Stimulated activated naive B cell treated with anti-CD40 and anti-IgM and Interleukin-4, amounts not matched to agents 10 μg/mL and 1 μg/mL and 100 μg/mL, for 72 hours (primary cell): ENCODE results near the gene SDCBP2.

Experiments
- ATAC-seq, 2 donors: fragments of 150-1000 bp; cut with Tn5 transposase; replicated peaks; 2 replicates each; pipeline ENCODE4 v1.10.0; 2021; ENCODE audit warnings: moderate library complexity in 1 of 2
- DNase-seq: peaks from one replicate; pipeline ENCODE4 v3.0.0; 2021
- H3K27ac Mint-ChIP-seq: one replicate; pipeline ENCODE4 v1.8.0; 2022; ENCODE audit warnings: mild to moderate bottlenecking, mixed read lengths
- H3K27me3 Mint-ChIP-seq, 2 donors: one replicate each; pipeline ENCODE4 v1.8.0; 2022; ENCODE audit warnings: mixed read lengths in 2 of 2
- H3K36me3 Mint-ChIP-seq, 2 donors: one replicate each; pipeline ENCODE4 v1.8.0; 2022; ENCODE audit warnings: mixed read lengths in 2 of 2, mild to moderate bottlenecking in 1 of 2
- H3K4me1 Mint-ChIP-seq, 2 donors: one replicate each; pipeline ENCODE4 v1.8.0; 2022; ENCODE audit warnings: mixed read lengths in 2 of 2, mild to moderate bottlenecking in 1 of 2
- H3K4me3 Mint-ChIP-seq, 2 donors: one replicate each; pipeline ENCODE4 v1.8.0; 2022; ENCODE audit warnings: mild to moderate bottlenecking in 2 of 2, mixed read lengths in 2 of 2, moderate library complexity in 1 of 2
- H3K9me3 Mint-ChIP-seq, 2 donors: one replicate each; pipeline ENCODE4 v1.8.0; 2022; ENCODE audit warnings: mixed read lengths in 2 of 2, mild to moderate bottlenecking in 1 of 2

SDCBP2 gene

DNA sequence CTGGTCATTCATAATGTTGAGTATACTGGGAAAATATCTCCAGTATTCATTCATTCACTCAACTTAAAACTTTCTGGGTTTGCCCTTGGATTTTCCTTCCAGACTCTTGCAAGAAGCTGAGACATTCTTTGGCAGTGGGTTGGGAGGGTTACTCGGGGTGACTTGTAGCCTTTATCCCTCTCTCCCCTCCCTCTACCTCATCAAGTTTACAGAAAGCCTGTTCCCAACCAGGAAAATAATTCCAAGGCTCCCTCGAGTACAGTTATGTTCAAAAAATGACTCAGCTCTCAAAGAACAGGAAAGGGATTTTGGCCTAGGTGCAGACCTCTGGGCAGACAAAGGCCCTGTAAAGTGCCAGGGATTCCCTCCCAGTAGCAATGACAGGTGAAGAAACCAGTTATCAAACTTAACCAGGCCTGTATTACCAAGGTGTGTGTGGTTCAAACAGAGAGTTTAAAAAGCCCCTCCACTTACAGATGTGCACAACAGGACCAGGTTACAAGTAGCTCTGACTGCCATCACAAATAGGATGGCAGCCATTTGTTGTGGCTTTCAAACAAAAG lies 41.7 kb upstream of the SDCBP2 start:
- no peaks in the 10 kb centered on the region for H3K27me3 Mint-ChIP-seq
- ATAC-seq (no peak), DNase-seq (no peak)
- H3K4me3 Mint-ChIP-seq = no peak overlapping the region
- peaks cover 33 to 58% of the 10 kb centered on the region in 2 donors for H3K36me3 Mint-ChIP-seq
- no peaks in the 10 kb centered on the region for H3K9me3 Mint-ChIP-seq
- no peak overlapping the region for H3K27ac Mint-ChIP-seq
- peaks cover 18 to 42% of the 10 kb centered on the region in 2 donors for H3K4me1 Mint-ChIP-seq

DNA sequence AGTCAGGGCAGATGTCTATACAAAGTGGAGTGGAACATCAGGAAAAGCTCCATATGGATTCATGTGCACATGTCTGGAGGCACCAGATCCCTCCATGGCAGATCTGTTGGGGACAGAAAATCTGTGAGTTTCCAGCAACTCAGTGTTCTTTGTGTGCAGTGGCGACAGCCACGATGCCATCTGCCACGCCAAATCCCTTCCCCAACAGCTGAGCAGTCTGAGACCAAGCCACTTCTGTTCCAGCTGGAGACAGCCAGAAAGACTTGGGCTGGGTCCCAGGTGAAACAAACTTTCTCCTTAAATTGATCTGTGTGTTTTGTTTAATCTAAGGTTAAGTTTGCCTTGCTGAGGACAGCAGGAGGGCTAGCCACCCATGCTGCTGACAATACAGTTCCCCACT lies 41.0 kb upstream of the SDCBP2 start:
- ATAC-seq (no peak), DNase-seq (no peak)
- Mint-ChIP-seq H3K4me3 (no peak overlapping the region), H3K9me3 (no peaks in the 10 kb centered on the region), H3K27ac (peak overlapping the region; percentile 53), H3K27me3 (no peaks in the 10 kb centered on the region), H3K4me1 (peaks cover 20 to 42% of the 10 kb centered on the region in 2 donors), H3K36me3 (peaks cover 37 to 62% of the 10 kb centered on the region in 2 donors)

DNA sequence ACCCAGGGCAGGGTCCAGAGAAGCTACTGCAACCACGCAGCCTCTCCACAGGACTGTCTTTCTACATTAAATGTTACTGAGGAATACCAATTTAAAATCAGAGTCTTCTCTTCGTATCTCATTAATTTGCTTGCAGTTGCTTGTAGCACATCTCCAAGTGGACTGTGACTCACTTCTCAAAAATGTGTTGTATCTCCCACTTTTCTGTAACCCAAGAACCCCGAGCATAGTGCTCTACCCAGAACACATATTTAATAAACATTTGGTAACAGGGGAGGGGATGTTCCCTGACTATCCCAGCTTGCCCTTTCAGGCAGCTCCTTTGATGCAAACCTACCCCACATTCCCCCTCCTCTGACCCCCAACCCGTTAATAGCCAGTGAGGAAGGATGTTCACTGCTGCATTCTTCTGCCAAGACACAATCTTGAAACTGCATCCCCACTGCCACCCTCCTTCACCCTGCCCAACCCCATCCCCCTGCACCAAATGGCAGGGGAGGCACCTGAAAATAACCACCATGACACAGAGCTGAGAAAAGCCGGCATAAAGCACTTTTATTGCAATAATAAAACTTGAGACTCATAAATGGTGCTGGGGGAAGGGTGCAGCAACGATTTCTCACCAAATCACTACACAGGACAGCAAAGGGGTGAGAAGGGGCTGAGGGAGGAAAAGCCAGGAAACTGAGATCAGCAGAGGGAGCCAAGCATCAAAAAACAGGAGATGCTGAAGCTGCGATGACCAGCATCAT lies 39.7 kb upstream of the SDCBP2 start:
- H3K9me3 Mint-ChIP-seq = no peaks in the 10 kb centered on the region
- H3K4me3 Mint-ChIP-seq = no peak overlapping the region
- peaks cover 40 to 65% of the 10 kb centered on the region in 2 donors for H3K36me3 Mint-ChIP-seq
- H3K27me3 Mint-ChIP-seq = no peaks in the 10 kb centered on the region
- no peak for ATAC-seq
- H3K4me1 Mint-ChIP-seq = peaks cover 23 to 44% of the 10 kb centered on the region in 2 donors
- no peak for DNase-seq
- peak overlapping the region; percentile 79 for H3K27ac Mint-ChIP-seq

GRCh38 chr20:1367479-1367878 lies 38.5 kb upstream of the SDCBP2 start:
- Mint-ChIP-seq H3K9me3 (no peaks in the 10 kb centered on the region), H3K4me1 (peaks cover 23 to 49% of the 10 kb centered on the region in 2 donors), H3K27me3 (no peaks in the 10 kb centered on the region), H3K36me3 (peaks cover 47 to 69% of the 10 kb centered on the region in 2 donors), H3K27ac (peak overlapping the region; percentile 20), H3K4me3 (no peak overlapping the region)
- DNase-seq (no peak), ATAC-seq (no peak)

- H3K27me3 Mint-ChIP-seq = no peaks in the 10 kb centered on the region
- H3K9me3 Mint-ChIP-seq = no peaks in the 10 kb centered on the region
- peaks cover 25 to 49% of the 10 kb centered on the region in 2 donors for H3K4me1 Mint-ChIP-seq
- peaks cover 62 to 83% of the 10 kb centered on the region in 2 donors for H3K36me3 Mint-ChIP-seq
- no peak for ATAC-seq
- no peak overlapping the region for H3K4me3 Mint-ChIP-seq
- H3K27ac Mint-ChIP-seq = no peak overlapping the region
- DNase-seq = no peak
Measured at GRCh38 chr20:1364106-1364505, 35.2 kb upstream of the SDCBP2 start.

- Mint-ChIP-seq H3K27ac (peak overlapping the region; percentile 61), H3K27me3 (no peaks in the 10 kb centered on the region), H3K9me3 (no peaks in the 10 kb centered on the region), H3K4me1 (peaks cover 26 to 50% of the 10 kb centered on the region in 2 donors), H3K4me3 (no peak overlapping the region), H3K36me3 (peaks cover 60 to 83% of the 10 kb centered on the region in 2 donors)
- ATAC-seq (no peak), DNase-seq (no peak)
Measured at GRCh38 chr20:1363522-1363921, 34.6 kb upstream of the SDCBP2 start.

DNA sequence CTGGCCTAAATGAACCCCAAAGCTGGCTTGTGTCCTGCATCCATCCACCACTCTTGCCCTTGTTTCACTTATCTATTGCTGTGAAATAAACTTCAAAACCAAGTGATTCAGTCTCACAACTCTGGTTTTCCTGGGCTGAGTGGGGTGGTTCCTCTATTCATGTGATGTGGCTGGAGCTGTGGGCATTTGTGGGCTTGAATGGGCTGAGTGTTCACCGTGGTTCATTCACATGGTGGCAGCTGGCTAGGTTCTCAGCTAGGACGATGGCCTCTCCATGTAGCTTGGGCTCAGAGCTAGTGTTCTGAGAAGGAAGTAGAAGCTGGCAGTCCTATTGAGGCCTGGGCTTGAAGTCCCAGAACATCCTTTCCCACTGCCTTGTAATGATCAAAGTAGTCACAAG lies 33.5 kb upstream of the SDCBP2 start:
- no peak for DNase-seq
- no peaks in the 10 kb centered on the region for H3K9me3 Mint-ChIP-seq
- H3K27me3 Mint-ChIP-seq = no peaks in the 10 kb centered on the region
- H3K4me3 Mint-ChIP-seq = no peak overlapping the region
- peak overlapping the region; percentile 39 for H3K27ac Mint-ChIP-seq
- no peak for ATAC-seq
- H3K4me1 Mint-ChIP-seq = peaks cover 32 to 58% of the 10 kb centered on the region in 2 donors
- H3K36me3 Mint-ChIP-seq = peaks cover 58 to 84% of the 10 kb centered on the region in 2 donors

GRCh38 chr20:1360094-1360846 lies 31.3 kb upstream of the SDCBP2 start:
- ATAC-seq (no peak), DNase-seq (no peak)
- Mint-ChIP-seq H3K36me3 (peaks cover 56 to 80% of the 10 kb centered on the region in 2 donors), H3K27ac (no peak overlapping the region), H3K4me3 (no peak overlapping the region), H3K9me3 (no peaks in the 10 kb centered on the region), H3K4me1 (peaks cover 25 to 47% of the 10 kb centered on the region in 2 donors), H3K27me3 (no peaks in the 10 kb centered on the region)

DNA sequence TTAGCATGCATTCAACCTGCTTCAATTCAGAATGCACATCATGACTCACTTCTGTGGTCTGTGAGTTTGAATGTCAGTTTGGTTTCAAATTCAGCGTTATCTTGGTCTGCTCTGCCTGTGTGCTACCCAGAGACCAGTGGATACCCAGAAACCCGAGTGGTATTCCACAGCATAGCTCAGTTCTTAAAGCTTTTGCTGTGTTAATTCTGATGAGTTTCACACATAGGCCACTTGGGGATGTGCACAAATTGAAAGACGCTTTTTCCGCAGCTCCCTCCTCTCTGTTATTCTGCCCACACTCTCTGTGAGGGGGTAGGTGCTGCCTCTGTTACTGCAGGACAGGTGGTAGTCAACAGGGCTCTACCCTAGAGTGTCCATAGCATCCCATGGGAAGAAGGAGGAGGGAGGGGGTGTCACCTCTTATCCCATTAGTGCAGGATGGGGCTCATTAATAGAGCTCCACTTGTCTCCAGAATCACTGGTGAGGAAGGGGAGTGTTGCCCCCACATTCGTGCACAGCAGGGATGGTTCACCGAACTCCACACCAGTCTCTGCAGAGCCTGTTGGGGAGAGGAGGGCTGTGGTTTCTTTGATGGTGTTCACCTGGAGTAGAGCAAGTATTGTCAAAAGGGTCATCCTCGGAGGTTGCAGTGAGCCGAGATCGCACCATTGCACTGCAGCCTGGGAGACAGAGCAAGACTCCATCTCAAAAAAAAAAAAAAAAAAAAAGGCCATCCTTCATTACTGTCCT lies 29.2 kb upstream of the SDCBP2 start:
- H3K27me3 Mint-ChIP-seq = no peaks in the 10 kb centered on the region
- ATAC-seq = peak; percentile 94 to 95
- H3K4me1 Mint-ChIP-seq = peaks cover 21 to 31% of the 10 kb centered on the region in 2 donors
- peaks cover 62 to 81% of the 10 kb centered on the region in 2 donors for H3K36me3 Mint-ChIP-seq
- peaks cover 6 to 7% of the 10 kb centered on the region in 2 donors for H3K9me3 Mint-ChIP-seq
- H3K27ac Mint-ChIP-seq = peak overlapping the region; percentile 9
- peak overlapping the region in 1 of 2 donors; percentile 22 for H3K4me3 Mint-ChIP-seq
- DNase-seq = no peak

DNA sequence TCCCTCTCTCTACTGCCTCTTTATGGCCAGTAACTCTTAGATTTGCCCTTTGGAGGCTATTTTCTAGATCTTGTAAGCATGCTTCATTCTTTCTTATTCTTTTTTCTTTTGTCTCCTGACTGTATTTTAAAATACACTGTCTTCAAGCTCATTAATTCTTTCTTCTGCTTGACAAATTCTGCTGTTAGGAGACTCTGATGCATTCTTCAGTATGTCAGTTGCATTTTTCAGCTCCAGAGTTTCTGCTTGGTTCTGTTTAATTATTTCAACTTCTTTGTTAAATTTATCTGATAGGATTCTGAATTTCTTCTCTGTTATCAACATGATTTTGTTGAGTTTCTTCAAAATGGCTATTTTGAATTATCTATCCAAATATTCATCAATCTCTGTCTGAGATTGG lies 25.0 kb upstream of the SDCBP2 start:
- ATAC-seq (no peak), DNase-seq (no peak)
- Mint-ChIP-seq H3K27me3 (no peaks in the 10 kb centered on the region), H3K9me3 (peaks cover 10 to 17% of the 10 kb centered on the region in 2 donors), H3K27ac (no peak overlapping the region), H3K4me3 (no peak overlapping the region), H3K4me1 (peaks cover 15 to 24% of the 10 kb centered on the region in 2 donors), H3K36me3 (peaks cover 64 to 81% of the 10 kb centered on the region in 2 donors)

DNA sequence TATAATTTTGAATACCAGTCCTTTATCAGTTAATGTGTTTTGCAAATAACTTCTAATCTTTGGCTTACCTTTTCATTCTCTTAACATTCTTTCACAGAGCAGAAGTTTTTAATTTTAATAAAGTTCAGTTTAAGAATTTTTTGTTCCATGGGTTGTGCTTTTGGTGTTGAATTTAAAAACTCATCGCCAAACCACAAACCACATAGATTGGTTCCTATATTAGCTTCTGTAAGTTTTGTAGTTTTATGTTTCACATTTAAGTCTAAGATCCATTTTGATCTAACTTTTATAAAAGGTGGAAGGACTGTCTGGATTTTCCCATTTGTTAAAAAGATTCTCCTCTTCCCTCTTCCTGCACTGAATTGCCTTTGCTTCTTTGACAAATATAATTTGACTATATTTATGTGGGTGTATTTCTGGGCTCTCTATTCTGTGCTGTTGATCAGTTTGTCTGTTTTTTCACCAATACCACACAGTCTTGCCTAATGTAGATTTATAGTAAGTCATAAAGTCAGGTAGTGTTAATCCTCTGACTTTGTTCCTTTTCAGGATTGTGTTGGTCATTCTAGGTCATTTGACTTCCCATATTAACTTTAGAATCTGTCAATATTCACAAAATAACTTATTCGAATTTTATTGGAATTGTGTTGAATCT lies 17.5 kb upstream of the SDCBP2 start:
- Mint-ChIP-seq H3K9me3 (peaks cover 4 to 8% of the 10 kb centered on the region in 2 donors), H3K27ac (peak overlapping the region; percentile 9), H3K4me1 (peaks cover 9 to 17% of the 10 kb centered on the region in 2 donors), H3K36me3 (peaks cover 28 to 41% of the 10 kb centered on the region in 2 donors), H3K4me3 (no peak overlapping the region), H3K27me3 (no peaks in the 10 kb centered on the region)
- DNase-seq = no peak
- no peak for ATAC-seq

DNA sequence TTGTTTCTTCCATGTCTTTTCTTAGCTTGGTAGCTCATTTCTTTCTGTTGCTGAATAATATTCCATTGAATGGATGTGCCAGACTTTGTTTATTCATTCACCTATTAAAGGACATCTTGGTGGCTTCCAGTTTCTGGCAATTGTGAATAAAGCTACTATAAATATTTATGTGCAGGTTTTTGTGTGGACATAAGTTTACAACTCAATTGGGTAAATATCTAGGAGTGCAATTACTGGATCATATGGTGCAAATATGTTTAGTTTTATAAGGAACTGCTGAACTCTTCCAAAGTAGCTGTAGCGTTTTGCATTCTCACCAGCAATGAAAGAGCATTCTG lies 16.8 kb upstream of the SDCBP2 start:
- H3K9me3 Mint-ChIP-seq = peaks cover 4 to 8% of the 10 kb centered on the region in 2 donors
- peaks cover 9 to 17% of the 10 kb centered on the region in 2 donors for H3K4me1 Mint-ChIP-seq
- peaks cover 23 to 34% of the 10 kb centered on the region in 2 donors for H3K36me3 Mint-ChIP-seq
- H3K27ac Mint-ChIP-seq = no peak overlapping the region
- ATAC-seq = no peak
- no peaks in the 10 kb centered on the region for H3K27me3 Mint-ChIP-seq
- no peak for DNase-seq
- no peak overlapping the region for H3K4me3 Mint-ChIP-seq

- DNase-seq = no peak
- Mint-ChIP-seq H3K27me3 (no peaks in the 10 kb centered on the region), H3K27ac (no peak overlapping the region), H3K4me3 (no peak overlapping the region), H3K9me3 (peaks cover 4 to 8% of the 10 kb centered on the region in 2 donors), H3K4me1 (peaks cover 9 to 21% of the 10 kb centered on the region in 2 donors), H3K36me3 (peaks cover 23 to 29% of the 10 kb centered on the region in 2 donors)
- ATAC-seq = peak; percentile 39 to 53
Measured at GRCh38 chr20:1345030-1345755, 16.3 kb upstream of the SDCBP2 start.
